B cell (primary cell): ENCODE results near the gene EIF2A. TPM values are rescaled to one million over a fixed set of nuclear protein-coding genes. Genes with fewer than 3 reads are reported as not detected.

ENCODE experiments used
- ATAC-seq: fragments of 200-7000 bp; cut with Tn5 transposase; one replicate; pipeline ENCODE4 v1.10.0; 2021; ENCODE audit warnings: low read depth, mild to moderate bottlenecking, moderate number of reproducible peaks, moderate library complexity
- CTCF ChIA-PET: fragments of 350-600 bp; sonication (Branson Sonifier 250); formaldehyde crosslinking; loops from one replicate; lab custom pipeline; 2021; ENCODE audit warnings: antibody characterized with exemption, inconsistent platforms; lab: Charles Lee
- POLR2A ChIA-PET: fragments of 350-600 bp; sonication (Branson Sonifier 250); formaldehyde crosslinking; loops from one replicate; lab custom pipeline; 2021; ENCODE audit warnings: antibody characterized with exemption; lab: Charles Lee
- DNase-seq: peaks from one replicate; pipeline ENCODE4 v3.0.0; 2013
- H2AFZ ChIP-seq: 2 replicates; pipeline ENCODE4 v1.6.1; 2012; ENCODE audit warnings: mild to moderate bottlenecking, low read depth, low read length; ENCODE audit not compliant: insufficient read depth, poor library complexity, severe bottlenecking
- H3K27ac ChIP-seq, 2 donors: 1 replicate in 1 of 2; 2 replicates in 1 of 2; pipeline ENCODE4 v1.5.1; 2012 to 2013; ENCODE audit warnings: low read length in 2 of 2, mild to moderate bottlenecking in 2 of 2, moderate library complexity in 1 of 2
- H3K27me3 ChIP-seq, 4 experiments: fragments of 200-600 bp in 1 of 4; sonication (generic) in 1 of 4; replicated peaks in 1 of 4; 1 replicate in 2 of 4; 2 replicates in 2 of 4; pipeline versions ENCODE4 v1.6.1 to v1.7.0; 2013 to 2016; ENCODE audit warnings: low read length in 3 of 4, mild to moderate bottlenecking in 2 of 4, mixed read lengths in 1 of 4, moderate library complexity in 1 of 4; ENCODE audit not compliant: insufficient read depth in 4 of 4, control insufficient read depth in 3 of 4; ENCODE audit errors: control extremely low read depth in 1 of 4
- H3K36me3 ChIP-seq, 2 experiments: replicated peaks in 1 of 2; 1 replicate in 1 of 2; 2 replicates in 1 of 2; pipeline versions ENCODE4 v1.6.1 to v1.7.1; 2013; ENCODE audit warnings: low read length in 1 of 2; ENCODE audit not compliant: insufficient read depth in 2 of 2, control insufficient read depth in 1 of 2; ENCODE audit errors: control extremely low read depth in 1 of 2, extremely low read depth in 1 of 2
- H3K4me1 ChIP-seq, 2 donors: fragments of 200-600 bp in 1 of 2; sonication (generic) in 1 of 2; 1 replicate in 1 of 2; 2 replicates in 1 of 2; pipeline versions ENCODE4 v1.5.1 to v1.6.1; 2013 to 2017; ENCODE audit warnings: low read length in 2 of 2; ENCODE audit not compliant: control insufficient read depth in 2 of 2, insufficient read depth in 2 of 2
- H3K4me2 ChIP-seq: replicated peaks from 2 replicates; pipeline ENCODE3; 2012; ENCODE audit warnings: mild to moderate bottlenecking, low read depth, low read length; ENCODE audit not compliant: poor library complexity, severe bottlenecking
- H3K4me3 ChIP-seq, 5 experiments: fragments of 200-600 bp in 1 of 5; sonication (generic) in 1 of 5; 1 replicate in 3 of 5; 2 replicates in 2 of 5; pipeline versions ENCODE4 v1.5.1 to v1.7.0; 2011 to 2016; ENCODE audit warnings: low read length in 4 of 5, mild to moderate bottlenecking in 4 of 5, low read depth in 2 of 5, control low read depth in 1 of 5, moderate library complexity in 1 of 5; ENCODE audit not compliant: insufficient read depth in 1 of 5; ENCODE audit errors: control extremely low read depth in 1 of 5, extremely low read depth in 1 of 5
- H3K79me2 ChIP-seq: fragments of 200-600 bp; sonication (generic); one replicate; pipeline ENCODE4 v1.6.0; 2016; ENCODE audit warnings: low read length; ENCODE audit not compliant: control insufficient read depth, insufficient read depth
- H3K9ac ChIP-seq: fragments of 200-600 bp; sonication (generic); 2 replicates; pipeline ENCODE4 v1.6.1; 2017; ENCODE audit warnings: mild to moderate bottlenecking, low read length, moderate library complexity
- H3K9me3 ChIP-seq, 3 donors: one replicate each; pipeline versions ENCODE4 v1.6.1 to v1.7.1; 2013; ENCODE audit warnings: low read length in 2 of 3; ENCODE audit not compliant: control insufficient read depth in 2 of 3, insufficient read depth in 1 of 3; ENCODE audit errors: control extremely low read depth in 1 of 3
- H4K20me1 ChIP-seq: 2 replicates; pipeline ENCODE4 v1.6.0; 2012; ENCODE audit warnings: mild to moderate bottlenecking, low read length; ENCODE audit not compliant: insufficient read depth, control insufficient read depth, poor library complexity, severe bottlenecking
- H3K27ac Mint-ChIP-seq: one replicate; pipeline ENCODE4 v1.8.0; 2021; ENCODE audit warnings: mixed read lengths
- H3K27me3 Mint-ChIP-seq: one replicate; pipeline ENCODE4 v1.8.0; 2021; ENCODE audit warnings: mixed read lengths
- H3K4me1 Mint-ChIP-seq: one replicate; pipeline ENCODE4 v1.8.0; 2021; ENCODE audit warnings: mixed read lengths
- H3K4me3 Mint-ChIP-seq: one replicate; pipeline ENCODE4 v1.8.0; 2021; ENCODE audit warnings: mixed read lengths
- H3K9me3 Mint-ChIP-seq: one replicate; pipeline ENCODE4 v1.8.0; 2022; ENCODE audit warnings: mixed read lengths; ENCODE audit not compliant: insufficient read depth
- CTCF ChIP-seq: fragments of 200-600 bp; IDR thresholded peaks from one replicate; pipeline ENCODE4 v1.8.0; 2022; ENCODE audit warnings: antibody characterized with exemption, mild to moderate bottlenecking
- EZH2 ChIP-seq: IDR thresholded peaks from 2 replicates; pipeline ENCODE4 v1.6.1; 2012; ENCODE audit warnings: borderline replicate concordance, low read depth, mild to moderate bottlenecking, moderate library complexity, low read length; ENCODE audit not compliant: insufficient read depth, poor library complexity, severe bottlenecking
- WGBS: methylation state at CpG from one replicate; pipeline ENCODE4 v1.1.5; 2013; ENCODE audit warnings: missing lambda C conversion rate; ENCODE audit not compliant: insufficient coverage; 5-methylcytosine and 5-hydroxymethylcytosine counted together
- intact Hi-C: fragments of 100-400 bp; cut with micrococcal nuclease; formaldehyde crosslinking; loops from one replicate; pipeline ENCODE4 v1.10.0; 2022
- polyA plus RNA-seq: library from polyadenylated mRNA; depleted of rRNA; stranded (reverse); fragments of >200 nt; gene quantifications from 2 replicates; pipeline ENCODE4 v1.2.3, GENCODE V29; 2012
- total RNA-seq, 2 donors: library from RNA; stranded (reverse); fragments of 120-200 nt in 1 of 2; gene quantifications; 1 replicate in 1 of 2; 2 replicates in 1 of 2; pipeline versions ENCODE4 v1.2.3 to v1.2.4, GENCODE V29; 2013 to 2022

EIF2A gene
- total and polyA plus RNA-seq, 2 donors (not counting 1 experiment from before 2014, with no cell fraction given) = 63.4 to 78.8 TPM

GRCh38 chr3:150602426-150603152 is 56.0 kb downstream of the EIF2A start:
- H3K27ac Mint-ChIP-seq = peak overlapping the region; percentile 100

More at GRCh38 chr3:150602426-150603152, 56.0 kb downstream of the EIF2A start:
- Histone ChIP-seq H3K9me3 (peaks cover 0 to 3% (median 0%) of the 10 kb centered on the region in 3 donors), H2AFZ (peak overlapping the region; percentile 69), H3K4me2 (peak overlapping the region; percentile 87), H3K9ac (peak overlapping the region; percentile 99), H3K79me2 (peaks cover 72% of the 10 kb centered on the region), H3K4me3 (peak overlapping the region; percentile 66 to 90 (median 87)), H3K27me3 (no peaks in the 10 kb centered on the region), H3K36me3 (peaks cover 0 to 3% of the 10 kb centered on the region in 2 experiments), H4K20me1 (peaks cover 17% of the 10 kb centered on the region), H3K4me1 (peaks cover 66 to 67% of the 10 kb centered on the region in 2 donors), H3K27ac (peak overlapping the region; percentile 99 to 100)
- ChIA-PET CTCF (interaction anchor here (0.8 to 1.0 kb wide), 2 partner anchors 8 to 13 kb away, joined by 3 read pairs; no protein-coding TSS in a partner anchor), POLR2A (interaction anchor here (0.7 to 1.7 kb wide), 5 partner anchors 48 to 194 kb away, joined by 4 to 16 read pairs (median 4); partner anchors contain the start of genes EIF2A, ERICH6, SERP1 and SIAH2)
- Mint-ChIP-seq H3K9me3 (no peaks in the 10 kb centered on the region), H3K27me3 (no peaks in the 10 kb centered on the region), H3K4me1 (peaks cover 85% of the 10 kb centered on the region), H3K4me3 (peak overlapping the region; percentile 95)
- no CpG with 5 or more reads among the region's 6 CpGs for WGBS
- DNase-seq (no peak), ATAC-seq (peak; percentile 2)
- intact Hi-C loops = loop anchor here (1.0 to 10.0 kb wide), 7 partner anchors 56 to 1882 kb away; partner anchors contain the start of genes EIF2A, ERICH6, SERP1 and SIAH2
- no peak for TF ChIP-seq EZH2
- no peak for TF ChIP-seq CTCF
